BE2C (cell line): Measurements from ENCODE around the gene TWF2.

ENCODE experiments used
- DNase-seq: peaks from one replicate; pipeline ENCODE4 v3.0.0-alpha.2; 2020
- H3K27me3 ChIP-seq: fragments of 250-450 bp; sonication (Bioruptor Pico); 2 replicates; pipeline ENCODE4 v1.5.1; 2020; ENCODE audit warnings: mild to moderate bottlenecking
- H3K36me3 ChIP-seq: fragments of 250-450 bp; sonication (Bioruptor Pico); 2 replicates; pipeline ENCODE4 v1.5.1; 2020; ENCODE audit warnings: mild to moderate bottlenecking
- H3K4me1 ChIP-seq: fragments of 250-450 bp; sonication (Bioruptor Pico); 2 replicates; pipeline ENCODE4 v1.5.1; 2020
- H3K4me3 ChIP-seq: 2 replicates; pipeline ENCODE4 v1.5.1; 2011; ENCODE audit warnings: low read depth, low read length
- H3K9me3 ChIP-seq: fragments of 250-450 bp; sonication (Bioruptor Pico); 2 replicates; pipeline ENCODE4 v1.5.1; 2020
- TF ChIP-seq, protein P1 (sequence below): IDR thresholded peaks from 2 replicates; pipeline ENCODE4 v1.5.1; 2012; ENCODE audit warnings: mild to moderate bottlenecking, low read depth, low read length

The TWF2 gene

DNA sequence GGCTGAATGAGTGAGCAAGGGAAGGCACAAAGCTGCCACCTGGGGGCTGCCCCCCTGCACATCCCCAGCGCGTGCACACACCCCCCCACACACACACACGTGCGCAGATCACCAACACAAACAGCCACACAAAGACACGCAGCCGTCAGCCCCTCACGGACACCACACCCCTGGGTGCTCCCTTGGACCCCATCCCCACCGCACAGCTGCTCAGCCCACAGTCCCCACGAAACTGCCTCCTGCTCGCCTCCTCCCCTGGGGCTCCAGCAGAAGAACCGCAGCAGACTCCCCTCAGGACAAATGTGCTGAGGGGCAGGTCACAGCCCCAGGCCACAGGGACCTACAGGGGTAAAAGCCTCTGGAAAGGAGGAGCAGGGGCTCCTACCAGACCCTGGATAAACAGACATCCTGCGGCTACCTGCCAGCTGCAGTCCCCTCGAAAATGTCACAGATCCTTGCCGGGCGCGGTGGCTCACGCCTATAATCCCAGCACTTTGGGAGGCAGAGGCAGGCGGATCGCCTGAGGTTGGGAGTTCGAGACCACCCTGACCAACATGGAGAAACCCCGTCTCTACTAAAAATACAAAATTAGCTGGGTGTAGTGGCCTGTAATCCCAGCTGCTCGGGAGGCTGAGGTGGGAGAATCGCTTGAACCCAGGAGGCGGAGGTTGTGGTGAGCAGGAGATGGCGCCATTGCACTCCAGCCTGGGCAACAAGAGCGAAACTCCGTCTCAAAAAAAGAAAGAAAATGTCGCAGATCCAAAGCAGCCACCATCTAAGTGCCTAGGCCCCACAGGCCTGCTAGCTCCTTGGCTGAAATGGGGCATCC lies 6.5 kb downstream of the TWF2 start:
- no peaks in the 10 kb centered on the region for H3K9me3 ChIP-seq
- no peak for DNase-seq
- no peak overlapping the region for H3K4me3 ChIP-seq
- no peaks in the 10 kb centered on the region; the same call in 1 of the 2 replicates for H3K4me1 ChIP-seq
- H3K27me3 ChIP-seq: no peaks in the 10 kb centered on the region
- peaks cover 9% of the 10 kb centered on the region for H3K36me3 ChIP-seq
- TF ChIP-seq, protein P1, sequence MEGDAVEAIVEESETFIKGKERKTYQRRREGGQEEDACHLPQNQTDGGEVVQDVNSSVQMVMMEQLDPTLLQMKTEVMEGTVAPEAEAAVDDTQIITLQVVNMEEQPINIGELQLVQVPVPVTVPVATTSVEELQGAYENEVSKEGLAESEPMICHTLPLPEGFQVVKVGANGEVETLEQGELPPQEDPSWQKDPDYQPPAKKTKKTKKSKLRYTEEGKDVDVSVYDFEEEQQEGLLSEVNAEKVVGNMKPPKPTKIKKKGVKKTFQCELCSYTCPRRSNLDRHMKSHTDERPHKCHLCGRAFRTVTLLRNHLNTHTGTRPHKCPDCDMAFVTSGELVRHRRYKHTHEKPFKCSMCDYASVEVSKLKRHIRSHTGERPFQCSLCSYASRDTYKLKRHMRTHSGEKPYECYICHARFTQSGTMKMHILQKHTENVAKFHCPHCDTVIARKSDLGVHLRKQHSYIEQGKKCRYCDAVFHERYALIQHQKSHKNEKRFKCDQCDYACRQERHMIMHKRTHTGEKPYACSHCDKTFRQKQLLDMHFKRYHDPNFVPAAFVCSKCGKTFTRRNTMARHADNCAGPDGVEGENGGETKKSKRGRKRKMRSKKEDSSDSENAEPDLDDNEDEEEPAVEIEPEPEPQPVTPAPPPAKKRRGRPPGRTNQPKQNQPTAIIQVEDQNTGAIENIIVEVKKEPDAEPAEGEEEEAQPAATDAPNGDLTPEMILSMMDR: peak; percentile 19

DNA sequence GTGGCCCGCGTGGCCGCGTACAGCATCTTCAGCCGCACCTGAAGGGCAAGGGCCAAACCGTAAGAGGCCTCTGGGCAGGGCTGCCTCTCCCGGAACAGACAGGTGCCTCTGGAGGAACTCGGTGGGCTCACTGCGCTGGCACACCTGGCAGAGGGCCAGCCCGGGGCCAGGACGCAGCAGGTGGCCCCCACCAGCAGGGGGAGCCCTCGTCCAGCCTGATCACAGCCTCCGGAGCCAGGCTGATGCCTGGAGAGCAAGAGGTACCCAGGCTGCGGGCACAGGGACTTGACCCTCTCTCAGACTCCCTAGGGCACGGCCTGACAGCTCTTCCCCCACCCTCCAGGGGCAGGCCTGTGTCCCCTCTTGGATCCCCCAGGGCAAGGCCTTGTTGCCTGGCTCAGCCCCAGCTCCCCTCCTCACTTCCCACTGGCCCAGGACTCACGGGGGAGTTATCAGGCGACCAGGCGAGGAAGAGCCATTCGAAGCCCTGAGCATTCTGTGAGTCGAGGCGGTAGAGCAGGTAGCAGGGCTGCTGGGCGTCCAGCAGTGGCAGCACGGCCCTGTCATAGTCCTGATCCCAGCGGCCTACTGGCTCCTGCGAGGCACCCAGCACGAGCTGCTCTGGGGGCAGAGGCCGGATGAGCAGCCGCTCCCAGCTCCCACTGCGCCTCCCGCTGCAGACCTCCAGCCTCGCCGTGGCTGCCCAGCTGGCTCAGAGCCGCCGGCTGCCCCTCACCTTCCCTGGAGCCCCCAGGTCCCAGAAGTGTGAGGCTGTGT lies 7.3 kb downstream of the TWF2 start:
- peaks cover 9% of the 10 kb centered on the region for H3K36me3 ChIP-seq
- H3K4me3 ChIP-seq: no peak overlapping the region
- TF ChIP-seq, protein P1: peak; percentile 69
- no peaks in the 10 kb centered on the region for H3K9me3 ChIP-seq
- H3K4me1 ChIP-seq: no peaks in the 10 kb centered on the region
- DNase-seq: peak; percentile 82
- H3K27me3 ChIP-seq: no peaks in the 10 kb centered on the region

DNA sequence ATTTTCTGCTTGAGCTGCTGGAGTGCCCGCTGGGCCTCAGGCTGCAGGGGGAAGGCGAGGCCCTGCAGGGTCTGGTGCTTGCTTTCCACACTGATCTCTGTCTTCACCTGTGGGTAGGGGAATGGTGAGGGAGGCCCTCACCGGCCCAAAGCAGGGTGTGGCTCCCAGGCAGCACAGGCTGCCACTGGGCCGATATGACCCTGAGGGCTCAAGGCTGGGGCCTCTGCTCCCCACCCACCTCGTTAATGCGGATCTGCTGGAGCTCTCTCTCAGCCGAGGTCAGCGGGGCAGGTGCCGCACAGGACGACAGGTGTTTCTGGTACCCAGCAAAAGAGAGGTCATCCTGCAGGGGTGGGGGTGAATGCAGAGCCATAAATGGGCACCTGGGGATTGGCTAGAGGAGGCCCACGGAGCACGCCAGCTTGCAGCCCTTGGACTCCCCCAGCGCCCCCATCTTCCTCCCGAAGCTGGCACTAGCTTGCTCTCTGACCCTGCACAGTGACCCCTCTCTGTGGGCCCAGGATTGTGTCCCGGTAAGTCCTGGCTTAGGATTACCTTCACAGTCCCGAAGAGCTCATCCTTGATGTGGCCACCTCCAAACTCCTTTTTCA lies 8.0 kb downstream of the TWF2 start:
- H3K36me3 ChIP-seq: peaks cover 9% of the 10 kb centered on the region

DNA sequence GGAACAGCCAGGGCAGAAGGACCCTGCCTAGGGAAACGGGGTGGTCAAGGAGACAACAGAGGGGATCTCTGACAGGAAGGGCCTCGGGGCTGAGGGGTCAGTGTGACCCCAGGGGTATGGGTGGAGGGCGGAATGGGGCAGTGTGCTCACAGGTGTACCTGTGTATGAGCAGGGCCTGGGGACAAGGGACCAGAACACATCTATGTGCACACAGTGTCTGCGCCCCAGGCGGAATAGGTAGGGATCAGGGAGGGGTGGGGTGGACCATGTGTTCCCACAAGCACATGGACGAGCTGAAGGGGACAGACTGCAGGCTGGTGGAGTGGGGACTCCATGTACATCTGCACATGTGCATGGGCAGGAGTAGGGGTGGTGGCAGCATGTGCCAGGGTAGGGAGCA lies 8.5 kb downstream of the TWF2 start:
- Histone ChIP-seq H3K27me3 (no peaks in the 10 kb centered on the region), H3K36me3 (peaks cover 9% of the 10 kb centered on the region), H3K9me3 (no peaks in the 10 kb centered on the region), H3K4me3 (no peak overlapping the region), H3K4me1 (no peaks in the 10 kb centered on the region)
- TF ChIP-seq, protein P1: no peak
- no peak for DNase-seq

More for the DNA sequence above, 8.0 kb downstream of the TWF2 start:
- TF ChIP-seq, protein P1: no peak
- Histone ChIP-seq H3K4me1 (no peaks in the 10 kb centered on the region), H3K4me3 (no peak overlapping the region), H3K27me3 (no peaks in the 10 kb centered on the region), H3K9me3 (no peaks in the 10 kb centered on the region)
- no peak for DNase-seq

DNA sequence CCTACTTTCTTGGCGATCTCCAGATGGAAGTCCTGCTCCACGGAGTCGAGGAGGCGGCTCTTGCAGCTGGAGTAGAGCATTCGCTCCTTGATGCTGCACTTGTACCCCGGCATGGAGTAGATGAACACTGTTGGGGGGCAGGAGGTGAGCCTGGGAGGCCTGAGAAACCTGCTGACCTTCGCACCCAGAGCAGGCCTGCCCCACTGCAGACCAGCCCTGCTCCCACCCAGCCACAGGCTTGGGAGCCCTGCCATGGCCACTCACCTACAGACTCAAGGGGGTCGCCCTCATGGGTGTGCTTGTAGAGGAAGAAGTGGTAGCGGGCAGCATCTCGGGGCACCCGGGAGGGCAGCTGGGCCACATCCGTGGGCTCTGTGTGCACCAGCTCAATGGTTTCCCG lies 9.3 kb downstream of the TWF2 start:
- no peak for DNase-seq
- Histone ChIP-seq H3K36me3 (peaks cover 9% of the 10 kb centered on the region), H3K4me3 (no peak overlapping the region), H3K9me3 (no peaks in the 10 kb centered on the region), H3K4me1 (no peaks in the 10 kb centered on the region), H3K27me3 (no peaks in the 10 kb centered on the region)
- TF ChIP-seq, protein P1: no peak
